ENCODE data around the gene TMEM179B. TPM values are rescaled to one million over a fixed set of nuclear protein-coding genes. Genes with fewer than 3 reads are reported as not detected.

The TMEM179B gene
- total and polyA plus RNA-seq, 2 of the 13 experiments (the other 11 are each of a cell fraction or from before 2014, with no cell fraction given) = 24.8 to 25.7 TPM

DNA sequence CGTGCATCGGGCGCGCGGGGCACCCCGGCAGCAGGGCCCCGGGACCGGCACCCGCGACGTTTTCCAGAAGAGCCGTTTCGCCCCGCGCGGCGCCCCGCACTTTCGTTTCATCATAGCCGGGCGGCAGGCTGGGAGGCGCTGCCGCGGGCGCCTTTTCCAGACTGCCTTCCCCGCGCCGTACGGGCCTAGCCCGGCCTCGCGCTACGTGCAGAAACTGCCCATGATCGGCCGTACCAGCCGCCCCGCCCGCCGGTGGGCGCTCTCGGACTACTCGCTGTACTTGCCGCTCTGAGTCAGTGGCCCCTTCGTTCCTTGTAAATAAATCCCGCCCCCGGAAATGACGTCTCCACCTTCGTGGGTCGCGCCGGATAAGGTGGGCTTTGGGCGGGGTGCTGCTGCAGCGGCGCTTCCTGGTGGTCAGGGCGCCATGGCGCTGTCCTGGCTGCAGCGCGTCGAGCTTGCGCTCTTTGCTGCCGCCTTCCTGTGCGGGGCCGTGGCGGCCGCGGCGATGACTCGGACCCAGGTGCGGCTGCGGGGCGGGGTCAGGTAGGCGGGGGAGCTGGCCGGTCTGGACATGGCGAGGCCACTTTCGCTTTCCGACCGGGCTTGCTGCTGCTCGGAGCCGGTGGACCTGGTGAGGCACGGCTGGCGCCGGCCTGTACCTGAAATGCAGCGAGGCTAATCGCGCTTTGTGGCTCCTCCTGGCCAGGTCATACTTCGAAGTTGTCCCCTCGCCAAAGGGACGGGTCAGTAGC is at the start of gene TMEM179B (continued):
- TF ChIP-seq MAFG (CRISPR knock-in tag; IDR thresholded peaks at IDR 0.05) (no peak), ZNF510 (CRISPR knock-in tag; IDR thresholded peaks at IDR 0.05; ENCODE audit: low read depth) (peak; percentile 96; the same call in 1 of the 2 replicates), MBD4 (IDR thresholded peaks at IDR 0.05; ENCODE audit: borderline replicate concordance, low read length) (no peak), NFKBIZ (CRISPR knock-in tag; IDR thresholded peaks at IDR 0.05) (0 out of 2 replicates have a peak, but pooled peaks have one; percentile 62), ZBTB20 (CRISPR knock-in tag; IDR thresholded peaks at IDR 0.05; ENCODE audit: borderline replicate concordance, low read depth) (no peak; the same call in 1 of the 2 replicates), ZNF746 (CRISPR knock-in tag; IDR thresholded peaks at IDR 0.05) (no peak), NCOA5 (CRISPR knock-in tag; IDR thresholded peaks at IDR 0.05) (no peak), ZNF264 (CRISPR knock-in tag; IDR thresholded peaks at IDR 0.05) (no peak; the same call in 1 of the 2 replicates), JUN (CRISPR knock-in tag; IDR thresholded peaks at IDR 0.05) (0 out of 2 replicates have a peak, but pooled peaks have one; percentile 25), TBX3 (IDR thresholded peaks at IDR 0.05; ENCODE audit: borderline replicate concordance) (0 out of 2 replicates have a peak, but pooled peaks have one; percentile 27), ARHGAP35 (CRISPR knock-in tag; IDR thresholded peaks at IDR 0.05; ENCODE audit: borderline replicate concordance) (peak; percentile 82; the same call in 1 of the 2 replicates), ARNT (IDR thresholded peaks at IDR 0.05) (no peak), BCL6 (CRISPR knock-in tag; IDR thresholded peaks at IDR 0.05) (peak; percentile 61; the same call in 1 of the 2 replicates), ZNF460 (CRISPR knock-in tag; IDR thresholded peaks at IDR 0.05; ENCODE audit: borderline replicate concordance) (no peak; the same call in 1 of the 2 replicates), MIER2 (CRISPR knock-in tag; IDR thresholded peaks at IDR 0.05) (peak; percentile 25; the same call in 1 of the 2 replicates), ZNF777 (CRISPR knock-in tag; IDR thresholded peaks at IDR 0.05) (peak; percentile 27; the same call in 1 of the 2 replicates), NFYC (CRISPR knock-in tag; IDR thresholded peaks at IDR 0.05) (peak; percentile 51), CHD2 (IDR thresholded peaks at IDR 0.05; ENCODE audit: low read depth, low read length) (peak; percentile 60; the same call in 1 of the 2 replicates), SNAPC2 (CRISPR knock-in tag; IDR thresholded peaks at IDR 0.05) (peak; percentile 96), ZNF720 (CRISPR knock-in tag; IDR thresholded peaks at IDR 0.05) (no peak), PAWR (CRISPR knock-in tag; IDR thresholded peaks at IDR 0.05; ENCODE audit: borderline replicate concordance) (no peak), PRPF4 (IDR thresholded peaks at IDR 0.05; ENCODE audit: low read depth, low read length, poor library complexity, severe bottlenecking) (no peak)
- TF ChIP-seq, protein P1, sequence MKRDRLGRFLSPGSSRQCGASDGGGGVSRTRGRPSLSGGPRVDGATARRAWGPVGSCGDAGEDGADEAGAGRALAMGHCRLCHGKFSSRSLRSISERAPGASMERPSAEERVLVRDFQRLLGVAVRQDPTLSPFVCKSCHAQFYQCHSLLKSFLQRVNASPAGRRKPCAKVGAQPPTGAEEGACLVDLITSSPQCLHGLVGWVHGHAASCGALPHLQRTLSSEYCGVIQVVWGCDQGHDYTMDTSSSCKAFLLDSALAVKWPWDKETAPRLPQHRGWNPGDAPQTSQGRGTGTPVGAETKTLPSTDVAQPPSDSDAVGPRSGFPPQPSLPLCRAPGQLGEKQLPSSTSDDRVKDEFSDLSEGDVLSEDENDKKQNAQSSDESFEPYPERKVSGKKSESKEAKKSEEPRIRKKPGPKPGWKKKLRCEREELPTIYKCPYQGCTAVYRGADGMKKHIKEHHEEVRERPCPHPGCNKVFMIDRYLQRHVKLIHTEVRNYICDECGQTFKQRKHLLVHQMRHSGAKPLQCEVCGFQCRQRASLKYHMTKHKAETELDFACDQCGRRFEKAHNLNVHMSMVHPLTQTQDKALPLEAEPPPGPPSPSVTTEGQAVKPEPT (CRISPR knock-in tag; IDR thresholded peaks at IDR 0.05; ENCODE audit: low read depth) = no peak
- TF ChIP-seq, protein P2, sequence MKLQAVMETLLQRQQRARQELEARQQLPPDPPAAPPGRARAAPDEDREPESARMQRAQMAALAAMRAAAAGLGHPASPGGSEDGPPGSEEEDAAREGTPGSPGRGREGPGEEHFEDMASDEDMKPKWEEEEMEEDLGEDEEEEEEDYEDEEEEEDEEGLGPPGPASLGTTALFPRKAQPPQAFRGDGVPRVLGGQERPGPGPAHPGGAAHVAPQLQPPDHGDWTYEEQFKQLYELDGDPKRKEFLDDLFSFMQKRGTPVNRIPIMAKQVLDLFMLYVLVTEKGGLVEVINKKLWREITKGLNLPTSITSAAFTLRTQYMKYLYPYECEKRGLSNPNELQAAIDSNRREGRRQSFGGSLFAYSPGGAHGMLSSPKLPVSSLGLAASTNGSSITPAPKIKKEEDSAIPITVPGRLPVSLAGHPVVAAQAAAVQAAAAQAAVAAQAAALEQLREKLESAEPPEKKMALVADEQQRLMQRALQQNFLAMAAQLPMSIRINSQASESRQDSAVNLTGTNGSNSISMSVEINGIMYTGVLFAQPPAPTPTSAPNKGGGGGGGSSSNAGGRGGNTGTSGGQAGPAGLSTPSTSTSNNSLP (IDR thresholded peaks at IDR 0.05; ENCODE audit: low read depth, low read length) = no peak
- TF ChIP-seq, protein P3, sequence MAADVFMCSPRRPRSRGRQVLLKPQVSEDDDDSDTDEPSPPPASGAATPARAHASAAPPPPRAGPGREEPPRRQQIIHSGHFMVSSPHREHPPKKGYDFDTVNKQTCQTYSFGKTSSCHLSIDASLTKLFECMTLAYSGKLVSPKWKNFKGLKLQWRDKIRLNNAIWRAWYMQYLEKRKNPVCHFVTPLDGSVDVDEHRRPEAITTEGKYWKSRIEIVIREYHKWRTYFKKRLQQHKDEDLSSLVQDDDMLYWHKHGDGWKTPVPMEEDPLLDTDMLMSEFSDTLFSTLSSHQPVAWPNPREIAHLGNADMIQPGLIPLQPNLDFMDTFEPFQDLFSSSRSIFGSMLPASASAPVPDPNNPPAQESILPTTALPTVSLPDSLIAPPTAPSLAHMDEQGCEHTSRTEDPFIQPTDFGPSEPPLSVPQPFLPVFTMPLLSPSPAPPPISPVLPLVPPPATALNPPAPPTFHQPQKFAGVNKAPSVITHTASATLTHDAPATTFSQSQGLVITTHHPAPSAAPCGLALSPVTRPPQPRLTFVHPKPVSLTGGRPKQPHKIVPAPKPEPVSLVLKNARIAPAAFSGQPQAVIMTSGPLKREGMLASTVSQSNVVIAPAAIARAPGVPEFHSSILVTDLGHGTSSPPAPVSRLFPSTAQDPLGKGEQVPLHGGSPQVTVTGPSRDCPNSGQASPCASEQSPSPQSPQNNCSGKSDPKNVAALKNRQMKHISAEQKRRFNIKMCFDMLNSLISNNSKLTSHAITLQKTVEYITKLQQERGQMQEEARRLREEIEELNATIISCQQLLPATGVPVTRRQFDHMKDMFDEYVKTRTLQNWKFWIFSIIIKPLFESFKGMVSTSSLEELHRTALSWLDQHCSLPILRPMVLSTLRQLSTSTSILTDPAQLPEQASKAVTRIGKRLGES (CRISPR knock-in tag; IDR thresholded peaks at IDR 0.05; ENCODE audit: borderline replicate concordance) = no peak; the same call in 1 of the 2 replicates
